ENCODE data around the gene ELOA.

Gene ELOA

DNA sequence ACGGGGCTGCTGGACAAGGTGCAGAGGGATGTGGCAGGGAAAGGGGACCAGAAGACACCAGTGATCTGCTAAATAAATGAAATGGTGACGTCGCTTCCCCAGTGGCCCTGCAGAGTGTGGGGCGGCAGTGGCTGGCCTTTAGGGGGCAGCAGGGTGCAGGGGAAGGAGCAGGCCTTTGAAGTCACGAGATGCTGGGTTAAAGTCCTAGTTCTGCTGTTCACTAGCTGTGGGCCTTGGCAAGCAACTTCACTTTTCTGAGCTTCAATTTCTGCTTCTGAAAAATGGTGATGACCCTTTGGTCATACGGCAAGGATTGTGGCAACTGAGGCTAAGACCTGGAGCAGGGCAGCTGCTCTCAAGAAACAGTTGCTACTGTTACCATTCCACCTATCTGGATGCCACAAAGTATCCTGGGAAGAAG, 66.5 kb downstream of the ELOA start:
- Mint-ChIP-seq H3K36me3 (ENCODE audit: low read depth) (peaks cover 4% of the 10 kb centered on the region), H3K9me3 (no peaks in the 10 kb centered on the region), H3K27me3 (no peaks in the 10 kb centered on the region), H3K27ac (no peak overlapping the region), H3K4me1 (peaks cover 9% of the 10 kb centered on the region), H3K4me3 (no peak overlapping the region)
- ATAC-seq, result peak; percentile 93
- DNase-seq, result peak; percentile 84

DNA sequence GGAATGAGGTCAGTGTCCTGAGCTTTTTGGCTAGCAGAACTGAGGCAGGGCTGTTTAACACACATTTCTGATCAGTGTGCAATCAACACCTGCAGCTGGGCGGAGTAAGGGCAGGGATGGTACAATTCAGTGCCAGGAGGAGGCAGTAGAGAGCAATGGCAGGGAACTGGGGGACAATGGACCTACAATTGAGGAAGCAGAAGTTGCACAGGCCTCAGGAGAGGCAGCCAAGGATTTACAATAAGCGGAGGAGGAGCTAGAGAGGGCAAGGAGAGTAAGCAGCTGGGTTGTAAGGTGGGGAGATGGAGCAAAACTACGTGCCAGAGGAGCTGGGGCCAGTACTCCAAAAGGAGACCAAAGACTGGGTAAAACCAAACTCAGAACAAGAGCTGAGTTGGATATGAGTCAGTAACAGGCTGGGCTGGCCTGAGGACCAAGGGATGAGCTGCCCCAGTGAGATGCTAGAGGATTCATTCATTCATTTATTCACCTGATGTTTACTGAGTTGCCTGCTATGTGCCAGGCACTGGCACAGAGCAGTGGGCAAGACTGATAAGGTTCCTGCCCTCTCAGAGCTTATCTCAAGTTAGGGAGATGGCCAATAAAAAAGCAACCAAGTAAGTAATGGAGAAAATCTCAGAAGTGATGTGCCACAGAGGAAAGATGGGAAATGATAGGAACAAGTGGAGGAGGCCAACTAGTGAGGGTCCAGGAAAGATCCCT, 67.7 kb downstream of the ELOA start:
- H3K27ac Mint-ChIP-seq, result peak overlapping the region; percentile 0
- H3K4me1 Mint-ChIP-seq, result peaks cover 9% of the 10 kb centered on the region
- H3K4me3 Mint-ChIP-seq, result no peak overlapping the region
- DNase-seq (peak; percentile 59), ATAC-seq (peak; percentile 63)
- peaks cover 4% of the 10 kb centered on the region for H3K36me3 Mint-ChIP-seq (ENCODE audit: low read depth)
- H3K9me3 Mint-ChIP-seq, result no peaks in the 10 kb centered on the region
- H3K27me3 Mint-ChIP-seq, result no peaks in the 10 kb centered on the region

Measured in activated naive CD8-positive, alpha-beta T cell treated with anti-CD3 and anti-CD28 coated beads, Interleukin-2, amount 50 U/mL, for 24 hours (primary cell).